Suppressor macrophage treated with lipopolysaccharide for 4 hours (primary cell): ENCODE results near the gene OR56B1.
A peak's percentile ranks its signal among the peaks of the same experiment; 100 is the strongest.
"Not testable (repeated sequence)": the region's sequence is repeated elsewhere in the genome, so short reads cannot be mapped to it uniquely, and the experiment has no call there.

Experiments used
- DNase-seq: peaks from one replicate; pipeline ENCODE4 v3.0.0-alpha.2; 2020

The OR56B1 gene, protein sequence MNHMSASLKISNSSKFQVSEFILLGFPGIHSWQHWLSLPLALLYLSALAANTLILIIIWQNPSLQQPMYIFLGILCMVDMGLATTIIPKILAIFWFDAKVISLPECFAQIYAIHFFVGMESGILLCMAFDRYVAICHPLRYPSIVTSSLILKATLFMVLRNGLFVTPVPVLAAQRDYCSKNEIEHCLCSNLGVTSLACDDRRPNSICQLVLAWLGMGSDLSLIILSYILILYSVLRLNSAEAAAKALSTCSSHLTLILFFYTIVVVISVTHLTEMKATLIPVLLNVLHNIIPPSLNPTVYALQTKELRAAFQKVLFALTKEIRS

DNA sequence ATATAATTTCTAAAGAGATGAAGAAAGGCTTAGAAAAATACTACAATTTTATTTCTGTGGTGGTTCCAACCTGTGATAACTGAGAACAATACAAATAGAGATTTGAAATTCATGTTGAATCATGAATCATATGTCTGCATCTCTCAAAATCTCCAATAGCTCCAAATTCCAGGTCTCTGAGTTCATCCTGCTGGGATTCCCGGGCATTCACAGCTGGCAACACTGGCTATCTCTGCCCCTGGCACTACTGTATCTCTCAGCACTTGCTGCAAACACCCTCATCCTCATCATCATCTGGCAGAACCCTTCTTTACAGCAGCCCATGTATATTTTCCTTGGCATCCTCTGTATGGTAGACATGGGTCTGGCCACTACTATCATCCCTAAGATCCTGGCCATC, at the start of gene OR56B1:
OR56B1 (plus strand) TSS at position 53 of the 400 bp plus-strand sequence; CDS start at position 122, 69 bp downstream.
- DNase-seq = no peak

DNA sequence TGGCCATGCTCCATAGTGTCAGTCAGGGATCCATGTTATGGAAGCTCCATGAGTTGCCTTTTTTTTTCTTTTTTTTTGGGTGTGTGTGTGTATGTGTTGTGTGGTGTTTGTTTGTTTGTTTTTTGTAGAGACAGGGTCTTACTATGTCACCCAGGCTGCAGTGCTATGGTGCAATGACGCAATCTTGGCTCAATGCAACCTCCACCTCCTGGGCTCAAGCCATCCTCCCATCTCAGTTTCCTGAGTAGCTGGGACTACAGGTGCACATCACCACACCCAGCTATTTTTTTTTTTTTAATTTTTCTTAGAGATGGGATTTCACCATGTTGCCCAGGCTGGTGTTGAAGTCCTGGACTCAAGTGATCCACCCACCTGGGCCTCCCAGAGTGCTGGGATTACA, 47.8 kb upstream of the OR56B1 start:
- DNase-seq = no peak

DNA sequence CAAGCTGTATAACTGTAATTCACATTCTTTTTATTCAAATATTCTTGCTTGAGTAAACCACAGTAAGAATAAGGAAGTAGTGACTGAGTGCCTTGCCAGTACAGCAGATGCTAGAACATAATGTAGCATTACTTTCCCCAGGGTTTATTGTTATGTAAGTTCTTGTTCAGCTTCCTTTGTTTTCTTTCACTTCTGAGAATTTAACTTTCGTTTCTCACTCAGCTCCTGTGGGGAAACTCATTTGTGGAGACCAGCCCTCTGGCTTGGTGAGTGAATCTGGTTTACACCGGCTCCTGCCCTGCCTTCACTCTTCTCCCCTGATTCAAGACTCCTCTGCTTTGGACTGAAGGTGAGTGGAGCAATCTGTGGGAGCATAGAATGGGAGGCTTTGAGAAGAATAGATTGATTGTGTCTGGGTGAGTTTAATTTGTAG, 46.7 kb upstream of the OR56B1 start, which contains the start of gene TRIM22:
TRIM22 (plus strand) TSS at position 240 of the 433 bp plus-strand sequence. CDS start 6,443 bp downstream, outside the sequence.
- peak; percentile 95 for DNase-seq

DNA sequence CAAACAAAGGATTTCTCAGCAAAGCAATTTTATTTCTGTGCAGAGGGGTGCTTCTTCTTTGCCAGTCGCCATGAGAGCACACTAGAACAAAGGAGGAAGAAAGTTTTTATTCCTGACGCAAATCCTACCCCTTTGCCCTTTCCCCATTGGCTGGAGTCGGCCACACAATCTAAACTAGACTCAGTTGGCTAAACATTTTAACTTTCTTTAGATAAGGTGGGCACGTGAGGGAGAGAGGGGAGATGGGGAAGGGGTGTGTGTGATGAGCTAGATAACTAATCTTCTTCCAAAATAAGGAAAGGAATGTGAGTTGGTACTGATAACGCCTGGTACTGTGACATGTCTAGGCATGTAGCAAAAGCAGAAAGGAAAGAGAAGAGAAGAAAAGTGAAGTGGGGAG, 46.0 kb upstream of the OR56B1 start:
- peak; percentile 73 for DNase-seq

DNA sequence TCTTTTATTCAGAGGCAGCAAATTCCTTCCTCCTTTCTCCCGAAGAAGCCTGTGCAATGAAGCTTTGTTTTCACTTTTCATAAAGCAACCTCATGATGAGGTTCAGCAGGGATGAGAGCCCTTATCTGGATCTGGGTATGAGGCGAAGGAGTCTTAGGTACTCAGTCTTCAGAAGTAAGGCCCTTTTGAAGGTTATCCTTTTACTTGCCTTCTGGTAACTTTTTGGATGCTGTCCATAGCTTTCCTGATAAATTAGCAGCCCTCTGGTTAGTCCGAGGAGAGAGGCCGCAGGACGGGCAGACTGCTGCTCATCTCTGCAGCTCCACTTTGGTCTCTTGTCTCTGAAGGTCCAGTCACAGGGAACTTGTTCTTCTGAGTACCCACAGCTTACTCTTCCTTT, 45.5 kb upstream of the OR56B1 start:
- DNase-seq = peak; percentile 40

DNA sequence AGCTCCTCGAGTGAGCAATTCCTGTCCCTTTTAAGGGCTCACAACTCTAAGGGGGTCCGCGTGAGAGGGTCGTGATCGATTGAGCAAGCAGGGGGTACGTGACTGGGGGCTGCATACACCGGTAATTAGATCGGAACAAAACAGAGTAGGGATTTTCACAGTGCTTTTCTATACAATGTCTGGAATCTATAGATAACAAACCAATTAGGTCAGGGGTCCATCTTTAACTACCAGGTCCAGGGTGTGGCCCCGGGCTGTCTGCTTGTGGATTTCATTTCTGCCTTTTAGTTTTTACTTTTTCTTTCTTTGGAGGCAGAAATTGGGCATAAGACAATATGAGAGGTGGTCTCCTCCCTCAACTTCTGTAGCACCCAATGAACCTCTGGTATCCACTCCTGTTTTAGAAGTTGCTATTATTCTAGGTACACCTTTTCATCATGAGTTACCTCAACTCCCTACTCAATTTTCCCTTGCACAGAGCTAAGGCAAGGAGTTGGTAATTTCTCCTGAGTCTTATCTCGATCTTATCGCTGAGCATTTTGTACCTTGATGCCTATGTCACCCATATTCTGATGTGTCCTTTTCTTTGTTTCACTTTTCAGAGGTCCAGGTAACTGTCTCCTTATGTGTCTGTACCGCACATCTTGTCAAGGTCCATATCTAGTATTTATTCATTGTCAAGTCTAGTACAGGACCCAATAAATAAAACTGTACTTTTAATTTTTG, 44.8 kb upstream of the OR56B1 start:
- not testable (repeated sequence) for DNase-seq

DNA sequence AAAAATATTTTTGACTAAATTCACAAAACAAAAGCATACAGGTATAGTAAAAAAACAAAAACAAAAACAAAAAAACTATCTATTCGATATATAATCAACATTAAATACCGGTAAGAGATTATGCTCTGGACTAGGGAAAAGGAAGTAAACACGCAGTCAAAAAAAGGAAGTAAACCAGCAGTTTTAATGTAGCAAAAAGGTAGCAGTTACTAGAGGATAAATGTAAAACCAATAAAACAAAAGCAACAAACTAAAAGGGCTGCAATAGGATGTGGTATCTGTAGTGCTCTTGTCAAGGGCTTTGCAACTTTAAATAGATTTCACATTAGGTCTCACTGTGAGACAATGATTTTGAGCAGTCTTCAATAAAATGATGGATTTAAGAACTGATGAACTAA, 44.3 kb upstream of the OR56B1 start:
- DNase-seq = peak; percentile 40

DNA sequence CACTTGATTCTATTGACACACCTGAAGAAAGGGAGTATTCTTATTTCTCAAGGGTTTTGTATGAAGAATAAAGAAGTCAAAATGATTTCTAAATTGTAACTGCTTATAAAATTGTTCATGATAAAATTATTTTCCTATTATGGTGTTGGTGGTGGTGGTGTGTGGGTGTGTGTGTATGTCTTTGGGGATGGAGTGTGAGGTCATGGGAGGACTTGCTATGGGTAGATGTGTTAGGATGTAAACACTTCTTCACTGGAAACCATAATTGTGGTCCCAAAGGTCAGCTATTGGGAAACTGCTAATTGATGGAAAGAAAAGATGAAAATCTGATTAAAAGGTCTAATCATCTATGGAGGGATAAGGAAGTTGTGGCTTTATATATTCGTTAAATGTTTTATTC, 41.6 kb upstream of the OR56B1 start:
- no peak for DNase-seq

DNA sequence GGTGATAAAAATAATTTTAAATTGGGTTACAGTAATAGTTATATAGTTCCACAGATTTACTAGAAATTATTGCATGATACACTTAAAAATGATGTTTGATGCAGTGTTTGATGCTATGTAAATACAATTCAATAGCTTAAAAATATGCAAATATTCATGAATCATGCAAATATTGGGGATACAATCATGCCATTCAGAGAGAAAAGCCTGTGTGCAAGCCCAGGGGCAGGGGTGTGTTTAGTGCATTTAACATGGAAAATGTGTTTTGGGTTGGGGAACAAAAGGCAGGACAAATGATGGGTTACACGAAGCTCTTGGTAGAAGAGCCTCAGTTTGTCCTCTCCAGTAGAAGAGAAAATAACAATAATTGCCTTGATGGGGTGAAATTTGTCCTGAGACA, 40.7 kb upstream of the OR56B1 start:
- DNase-seq = no peak

DNA sequence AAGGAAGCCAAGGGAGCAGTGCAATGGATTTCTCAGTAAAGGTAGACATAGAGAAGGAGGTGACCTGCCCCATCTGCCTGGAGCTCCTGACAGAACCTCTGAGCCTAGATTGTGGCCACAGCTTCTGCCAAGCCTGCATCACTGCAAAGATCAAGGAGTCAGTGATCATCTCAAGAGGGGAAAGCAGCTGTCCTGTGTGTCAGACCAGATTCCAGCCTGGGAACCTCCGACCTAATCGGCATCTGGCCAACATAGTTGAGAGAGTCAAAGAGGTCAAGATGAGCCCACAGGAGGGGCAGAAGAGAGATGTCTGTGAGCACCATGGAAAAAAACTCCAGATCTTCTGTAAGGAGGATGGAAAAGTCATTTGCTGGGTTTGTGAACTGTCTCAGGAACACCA, 40.0 kb upstream of the OR56B1 start:
- DNase-seq = no peak

DNA sequence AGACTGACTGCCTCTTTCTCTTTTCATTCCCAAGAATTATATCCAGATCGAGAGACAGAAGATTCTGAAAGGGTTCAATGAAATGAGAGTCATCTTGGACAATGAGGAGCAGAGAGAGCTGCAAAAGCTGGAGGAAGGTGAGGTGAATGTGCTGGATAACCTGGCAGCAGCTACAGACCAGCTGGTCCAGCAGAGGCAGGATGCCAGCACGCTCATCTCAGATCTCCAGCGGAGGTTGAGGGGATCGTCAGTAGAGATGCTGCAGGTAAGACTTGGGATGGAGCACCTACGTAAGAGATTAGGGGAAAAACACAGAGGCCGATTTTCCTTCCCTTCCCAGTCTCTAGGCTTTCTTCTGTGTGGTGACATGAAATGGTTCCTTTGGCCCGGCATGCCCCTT, 38.0 kb upstream of the OR56B1 start:
- no peak for DNase-seq

DNA sequence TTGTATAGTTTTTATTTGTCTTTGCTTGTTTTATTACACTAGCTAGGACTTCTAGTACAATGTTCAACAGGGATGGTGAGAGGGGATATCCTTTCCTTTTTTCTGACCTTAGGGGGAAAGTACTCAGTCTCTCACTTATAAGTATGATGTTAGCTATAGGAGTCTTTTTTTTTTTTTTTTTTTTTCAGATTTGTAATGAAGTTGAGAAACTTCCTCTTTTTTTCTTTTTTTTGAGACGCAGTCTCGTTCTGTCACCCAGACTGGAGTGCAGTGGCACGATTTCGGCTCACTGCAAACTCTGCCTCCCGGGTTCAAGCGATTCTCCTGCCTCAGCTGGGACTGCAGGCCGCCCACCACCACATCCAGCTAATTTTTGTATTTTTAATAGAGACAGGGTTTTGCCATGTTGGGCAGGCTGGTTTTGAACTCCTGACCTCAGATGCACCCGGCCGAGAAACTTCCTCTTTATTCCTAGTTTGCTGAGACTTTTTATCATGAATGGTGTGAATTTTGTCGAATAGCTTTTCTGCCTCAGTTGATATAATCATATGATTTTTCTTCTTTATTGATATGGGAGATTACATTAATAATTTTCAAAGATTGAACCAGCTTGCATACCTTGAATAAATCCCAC, 35.7 kb upstream of the OR56B1 start:
- DNase-seq = peak; percentile 65

DNA sequence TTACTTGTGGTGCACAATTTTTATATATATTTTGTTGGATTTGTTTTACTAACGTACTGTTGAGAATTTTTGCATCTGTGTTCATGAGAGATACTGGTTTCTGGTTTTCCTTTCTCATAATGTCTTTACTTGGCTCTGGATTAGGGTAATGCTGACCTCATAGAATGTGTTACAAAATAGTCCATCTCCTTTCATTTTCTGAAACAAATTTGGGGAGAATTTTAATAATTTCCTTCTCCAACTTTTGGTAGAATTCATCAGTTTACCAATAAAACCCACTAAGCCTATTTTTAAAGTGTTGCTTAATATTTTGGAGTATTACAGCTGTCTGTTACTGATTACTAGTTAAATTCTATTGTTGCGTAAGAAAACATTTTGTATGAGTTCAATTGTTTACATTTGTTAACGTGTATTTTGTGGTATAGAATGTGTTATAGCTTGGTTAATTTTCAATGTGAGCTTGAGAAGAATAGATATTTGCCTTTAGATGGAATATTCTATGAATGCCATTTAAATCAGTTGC, 35.1 kb upstream of the OR56B1 start:
- peak; percentile 52 for DNase-seq

DNA sequence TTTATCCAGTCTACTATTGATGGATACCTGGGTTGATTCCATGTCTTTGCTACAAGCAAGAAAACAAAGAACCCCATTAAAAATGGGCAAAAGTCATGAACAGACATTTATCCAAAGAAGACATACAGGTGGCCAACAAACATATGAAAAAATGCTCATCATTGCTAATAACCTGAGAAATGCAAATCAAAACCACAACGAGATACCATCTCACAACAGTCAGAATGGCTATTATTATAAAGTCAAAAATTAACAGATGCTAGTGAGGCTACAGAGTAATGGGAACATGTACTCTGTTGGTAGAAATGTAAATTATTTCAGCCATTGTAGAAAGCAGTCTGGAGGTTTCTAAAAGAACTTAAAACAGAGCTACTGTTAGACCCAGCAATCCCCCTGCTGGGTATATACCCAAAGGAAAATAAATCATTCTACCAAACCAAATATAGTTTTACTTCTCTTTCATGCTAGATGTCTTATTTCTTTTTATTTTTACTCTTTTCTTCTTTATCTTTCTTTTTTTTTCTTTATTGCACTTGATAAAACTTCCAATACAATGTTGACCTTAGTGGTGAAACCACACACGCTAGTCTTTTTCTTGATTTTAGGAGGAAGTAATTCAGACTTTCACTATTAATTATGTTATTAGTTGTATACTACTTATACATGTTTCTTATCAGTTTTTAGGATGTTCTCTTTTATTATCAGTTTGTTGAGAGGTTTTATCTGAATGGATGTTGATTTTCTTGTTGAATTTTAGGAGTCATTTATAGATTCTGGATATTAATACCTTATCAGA, 32.3 kb upstream of the OR56B1 start:
- no peak for DNase-seq

DNA sequence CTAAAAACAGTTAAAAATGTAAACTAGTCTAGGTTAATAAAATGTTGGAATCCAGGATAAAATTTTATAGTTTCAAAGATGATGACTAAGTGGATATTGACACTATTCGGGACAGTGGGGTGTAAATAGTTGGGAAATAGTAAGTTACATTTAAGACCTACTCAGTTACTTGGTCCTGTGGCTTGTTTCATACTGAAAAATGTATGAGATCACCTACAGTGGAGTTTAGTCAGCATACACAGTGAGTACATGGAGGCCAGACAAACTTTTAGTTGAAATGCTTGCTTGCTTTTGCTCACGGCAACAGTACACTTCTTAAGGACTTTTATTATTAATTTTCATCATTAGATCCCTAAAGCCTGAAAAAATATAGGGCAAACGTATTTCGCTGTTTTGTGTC, 30.6 kb upstream of the OR56B1 start:
- no peak for DNase-seq

DNA sequence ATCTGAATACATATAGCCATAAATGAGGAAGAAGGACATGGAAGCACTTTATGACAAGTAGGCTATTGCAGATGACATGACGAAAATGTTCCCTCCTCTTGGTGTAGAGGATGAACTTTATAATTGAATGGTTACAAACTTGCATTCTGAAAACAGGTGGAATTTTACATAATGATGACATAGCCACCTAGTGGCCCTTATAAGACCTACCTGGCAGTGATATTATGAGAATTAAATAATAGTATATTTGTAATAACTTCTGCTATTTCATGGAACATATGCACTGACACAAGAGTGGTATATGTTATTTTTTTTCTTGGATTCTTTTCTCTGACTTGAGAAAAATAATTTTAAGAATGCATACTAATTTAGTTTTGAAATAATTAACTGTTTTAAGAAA, 23.7 kb upstream of the OR56B1 start:
- DNase-seq = no peak

DNA sequence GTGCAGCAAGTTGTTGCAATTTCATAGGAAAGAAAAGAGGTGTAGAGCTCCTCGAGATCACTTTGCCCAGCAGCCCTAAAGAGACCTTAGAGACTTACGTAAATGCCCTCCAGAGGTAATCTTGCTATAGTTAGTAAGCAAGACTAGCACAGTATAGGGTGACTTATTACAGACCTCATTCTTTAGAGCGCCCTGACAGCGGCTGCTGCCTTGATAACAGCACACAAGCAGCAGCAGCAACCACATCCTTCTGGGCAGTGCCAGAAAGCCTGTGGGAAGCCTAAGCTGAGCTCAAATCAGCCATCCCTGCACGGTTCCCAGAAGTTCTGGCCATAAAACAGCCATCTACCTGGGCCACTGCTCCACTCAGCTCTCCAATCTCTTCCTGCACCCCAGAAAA, 22.6 kb upstream of the OR56B1 start:
- no peak for DNase-seq

DNA sequence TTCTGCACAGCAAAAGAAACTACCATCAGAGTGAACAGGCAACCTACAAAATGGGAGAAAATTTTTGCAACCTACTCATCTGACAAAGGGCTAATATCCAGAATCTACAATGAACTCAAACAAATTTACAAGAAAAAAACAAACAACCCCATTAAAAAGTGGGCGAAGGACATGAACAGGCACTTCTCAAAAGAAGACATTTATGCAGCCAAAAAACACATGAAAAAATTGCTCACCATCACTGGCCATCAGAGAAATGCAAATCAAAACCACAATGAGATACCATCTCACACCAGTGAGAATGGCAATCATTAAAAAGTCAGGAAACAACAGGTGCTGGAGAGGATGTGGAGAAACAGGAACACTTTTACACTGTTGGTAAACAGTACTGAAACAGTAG, 19.7 kb upstream of the OR56B1 start:
- not testable (repeated sequence) for DNase-seq

DNA sequence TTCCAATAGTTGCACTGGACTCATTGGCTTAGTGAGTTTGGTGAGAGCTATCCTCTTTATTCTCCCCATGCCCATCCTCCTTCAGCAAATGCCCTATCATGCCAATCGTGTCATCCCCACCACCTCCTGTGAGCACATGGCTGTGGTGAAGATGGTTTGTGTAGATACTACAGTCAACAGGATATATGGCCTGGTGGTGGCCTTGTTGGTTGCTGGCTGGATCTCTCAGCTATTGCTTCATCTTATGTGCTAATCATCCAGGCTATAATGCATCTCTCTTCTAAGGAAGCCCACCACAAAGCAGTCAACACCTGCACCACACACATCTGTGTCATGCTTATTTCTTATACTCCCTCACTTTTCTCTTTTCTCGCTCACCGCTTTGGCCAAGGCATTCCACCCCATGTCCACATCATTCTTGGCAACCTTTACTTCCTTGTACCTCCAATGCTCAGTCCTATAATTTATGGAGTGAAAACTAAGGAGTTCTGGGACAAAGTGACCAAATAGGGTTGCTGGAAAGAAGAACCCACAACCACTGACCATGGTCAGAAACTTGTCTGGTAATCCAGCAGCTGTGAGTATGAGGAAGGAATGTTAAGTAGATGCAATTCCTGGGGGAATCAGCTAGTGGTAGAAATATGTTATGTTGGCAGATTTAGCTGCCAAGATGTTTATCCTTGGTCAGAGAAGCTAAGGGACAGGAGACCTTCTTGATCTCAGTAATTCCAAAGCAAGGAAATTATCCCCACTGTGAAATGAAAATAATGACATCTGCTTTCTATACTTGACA, 16.3 kb upstream of the OR56B1 start:
- no peak for DNase-seq

DNA sequence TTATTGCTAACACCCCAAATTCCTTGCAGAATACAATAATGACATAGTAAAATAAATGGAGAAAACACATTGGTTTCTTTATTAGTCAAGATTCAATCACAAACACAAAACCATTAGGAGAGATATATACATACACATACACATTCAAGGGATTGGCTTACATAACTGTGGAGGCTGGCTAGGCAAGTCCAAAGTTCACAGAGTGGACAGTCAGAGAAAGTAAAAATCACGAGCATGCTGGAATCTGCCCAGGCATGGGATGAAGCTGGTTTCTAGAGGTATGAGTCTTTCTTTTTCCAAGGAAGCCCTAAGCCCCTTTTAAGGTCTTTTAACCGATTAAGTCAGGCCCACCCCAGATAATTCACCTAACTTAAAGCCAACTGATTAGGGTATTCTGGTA, 13.6 kb upstream of the OR56B1 start:
- no peak for DNase-seq

DNA sequence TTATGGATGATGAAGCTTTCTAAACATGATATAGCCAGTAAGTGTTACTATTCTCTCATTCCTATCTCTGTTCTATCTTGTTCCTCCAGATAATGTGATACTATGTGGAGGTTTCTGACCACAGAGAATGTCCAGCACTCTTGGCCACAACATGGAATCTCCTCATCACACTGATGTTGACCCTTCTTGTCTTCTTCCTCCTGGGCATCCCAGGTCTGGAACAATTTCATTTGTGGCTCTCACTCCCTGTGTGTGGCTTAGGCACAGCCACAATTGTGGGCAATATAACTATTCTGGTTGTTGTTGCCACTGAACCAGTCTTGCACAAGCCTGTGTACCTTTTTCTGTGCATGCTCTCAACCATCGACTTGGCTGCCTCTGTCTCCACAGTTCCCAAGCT, 9.9 kb upstream of the OR56B1 start:
- no peak for DNase-seq

DNA sequence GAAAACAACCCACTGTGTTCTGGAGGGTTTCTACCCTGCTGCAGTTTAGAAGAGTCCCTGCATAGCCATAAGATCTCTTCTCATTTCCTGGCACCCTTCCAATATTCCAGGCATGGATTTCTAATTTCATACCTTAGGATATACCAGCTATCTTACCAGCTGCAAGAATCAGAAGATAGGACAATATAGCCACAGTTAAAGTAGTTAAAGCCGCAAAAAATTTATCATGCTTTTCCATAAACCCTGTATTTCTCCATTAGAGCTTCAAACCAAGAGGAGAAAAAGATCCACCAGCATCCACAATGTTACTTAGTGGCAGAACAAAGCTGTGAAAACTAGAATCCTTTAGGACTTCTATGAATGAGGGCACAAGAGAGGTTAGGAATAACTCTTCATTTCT, 8.6 kb upstream of the OR56B1 start:
- no peak for DNase-seq
